ENCODE data around the gene BAD.
"Not testable (repeated sequence)": the region's sequence is repeated elsewhere in the genome, so short reads cannot be mapped to it uniquely, and the experiment has no call there.

BAD gene

GRCh38 chr11:64315667-64316526, 31.4 kb upstream of the BAD start:
- in situ Hi-C loops (cut with HindIII; ENCODE audit: low sequenced_read_pairs) = not testable (repeated sequence)

GRCh38 chr11:64314805-64315561, 30.5 kb upstream of the BAD start:
- in situ Hi-C loops (cut with HindIII; ENCODE audit: low sequenced_read_pairs) = no loop called here

- in situ Hi-C loops (cut with HindIII; ENCODE audit: low sequenced_read_pairs) = no loop called here
These were observed 29.8 kb upstream of the BAD start for GRCh38 chr11:64314146-64314804.

- in situ Hi-C loops (cut with HindIII; ENCODE audit: low sequenced_read_pairs) = no loop called here
These were observed 29.2 kb upstream of the BAD start for GRCh38 chr11:64313491-64314145.

GRCh38 chr11:64312947-64313346, 28.5 kb upstream of the BAD start:
- in situ Hi-C loops (cut with HindIII; ENCODE audit: low sequenced_read_pairs) = no loop called here

GRCh38 chr11:64307795-64308194, 23.3 kb upstream of the BAD start:
- in situ Hi-C loops (cut with HindIII; ENCODE audit: low sequenced_read_pairs) = loop anchor here (5.0 kb wide), 2 partner anchors 55 to 90 kb away; partner anchors contain the start of gene PLCB3

GRCh38 chr11:64306876-64307622, 22.6 kb upstream of the BAD start:
- in situ Hi-C loops (cut with HindIII; ENCODE audit: low sequenced_read_pairs) = loop anchor here (5.0 kb wide), 2 partner anchors 55 to 90 kb away; partner anchors contain the start of gene PLCB3

- in situ Hi-C loops (cut with HindIII; ENCODE audit: low sequenced_read_pairs) = loop anchor here (5.0 kb wide), 2 partner anchors 54 to 89 kb away; partner anchors contain the start of gene PLCB3
These were observed 22.1 kb upstream of the BAD start for GRCh38 chr11:64306563-64306875.

GRCh38 chr11:64305691-64306562, 21.5 kb upstream of the BAD start:
- in situ Hi-C loops (cut with HindIII; ENCODE audit: low sequenced_read_pairs) = loop anchor here (5.0 kb wide), 2 partner anchors 54 to 89 kb away; partner anchors contain the start of gene PLCB3

GRCh38 chr11:64305075-64305690, 20.7 kb upstream of the BAD start, which contains the start of gene ESRRA:
TSS of gene ESRRA (plus strand) at chr11:64305524. CDS start at chr11:64307180, 1,656 bp downstream.
- in situ Hi-C loops (cut with HindIII; ENCODE audit: low sequenced_read_pairs) = loop anchor here (5.0 kb wide), 2 partner anchors 53 to 88 kb away; partner anchors contain the start of gene PLCB3

- in situ Hi-C loops (cut with HindIII; ENCODE audit: low sequenced_read_pairs) = loop anchor here (5.0 kb wide), 2 partner anchors 52 to 87 kb away; partner anchors contain the start of gene PLCB3
These were observed 20.0 kb upstream of the BAD start for GRCh38 chr11:64304316-64305072.

- in situ Hi-C loops (cut with HindIII; ENCODE audit: low sequenced_read_pairs) = no loop called here
These were observed 19.5 kb upstream of the BAD start for GRCh38 chr11:64304032-64304315.

GRCh38 chr11:64303109-64304031, 18.9 kb upstream of the BAD start:
- in situ Hi-C loops (cut with HindIII; ENCODE audit: low sequenced_read_pairs) = no loop called here

- in situ Hi-C loops (cut with HindIII; ENCODE audit: low sequenced_read_pairs) = no loop called here
These were observed 15.6 kb upstream of the BAD start, which contains the start of gene CATSPERZ for GRCh38 chr11:64299847-64300648. TSS of gene CATSPERZ (plus strand) at chr11:64300358. CDS start at chr11:64300411, 53 bp downstream.

- in situ Hi-C loops (cut with HindIII; ENCODE audit: low sequenced_read_pairs) = no loop called here
These were observed 14.7 kb upstream of the BAD start for GRCh38 chr11:64298966-64299846.

All from endothelial cell of hepatic sinusoid (primary cell).